Mucosa of descending colon (tissue), 3 donors: ENCODE results near the gene FAT1. TPM values are rescaled to one million over a fixed set of nuclear protein-coding genes. Genes with fewer than 3 reads are reported as not detected.

Experiments
- ATAC-seq: fragments of 200-7000 bp; cut with Tn5 transposase; one replicate; pipeline ENCODE4 v1.9.1; 2020; ENCODE audit warnings: mild to moderate bottlenecking, moderate library complexity
- DNase-seq, 3 donors: peaks; one replicate each; pipeline ENCODE4 v3.0.0-alpha.2; 2020
- H3K36me3 ChIP-seq: fragments of 200-600 bp; one replicate; pipeline ENCODE4 v1.8.0; 2021; ENCODE audit warnings: low read depth, mild to moderate bottlenecking
- H3K4me1 ChIP-seq: fragments of 200-600 bp; one replicate; pipeline ENCODE4 v1.8.0; 2021; ENCODE audit warnings: low read depth, mild to moderate bottlenecking
- H3K4me3 ChIP-seq: fragments of 200-600 bp; one replicate; pipeline ENCODE4 v1.8.0; 2021; ENCODE audit warnings: mild to moderate bottlenecking
- H3K9me3 ChIP-seq: fragments of 200-600 bp; one replicate; pipeline ENCODE4 v1.8.0; 2021; ENCODE audit warnings: mild to moderate bottlenecking
- CTCF ChIP-seq: fragments of 200-600 bp; IDR thresholded peaks from one replicate; pipeline ENCODE4 v1.8.0; 2022; ENCODE audit warnings: antibody characterized with exemption, mild to moderate bottlenecking
- intact Hi-C, 2 donors: fragments of 100-400 bp; cut with DNase I in 1 of 2; cut with micrococcal nuclease in 1 of 2; formaldehyde crosslinking; loops; one replicate each; pipeline versions ENCODE4 v1.11.0 to v1.11.1; 2022; cut with DNase I, micrococcal nuclease
- total RNA-seq, 3 donors: library from RNA; stranded (reverse); fragmentation: NEBNext Ultra II Directional in 2 of 3; extraction: Animal tissue kit (Norgen Biotek cat#: 25700) in 2 of 3; gene quantifications; one replicate each; pipeline versions ENCODE4 v1.2.1 to v1.2.4, GENCODE V29; 2021 to 2023
- donor health status: DM: no; HTN: no; CAD: no; lungs with moderate emphysema.
- donor health status: DM: no; HTN: no; CAD: no.
- donor health status: DM: no; HTN: yes; CAD: no.

FAT1 gene
- total RNA-seq, 3 donors from 2014 or later = 241 to 337 (median 259) TPM

- Histone ChIP-seq H3K9me3 (no peaks in the 10 kb centered on the region), H3K4me1 (no peaks in the 10 kb centered on the region), H3K36me3 (no peaks in the 10 kb centered on the region), H3K4me3 (no peak overlapping the region)
- TF ChIP-seq CTCF = no peak
- ATAC-seq (no peak), DNase-seq (no peak)
- intact Hi-C loops = no loop called here
These were observed 89.0 kb downstream of the FAT1 start for GRCh38 chr4:186634591-186635128.

GRCh38 chr4:186633844-186634243 is 89.8 kb downstream of the FAT1 start:
- ATAC-seq = no peak
- no peaks in the 10 kb centered on the region for H3K9me3 ChIP-seq
- H3K4me1 ChIP-seq = no peaks in the 10 kb centered on the region
- intact Hi-C loops = no loop called here
- H3K36me3 ChIP-seq = peaks cover 3% of the 10 kb centered on the region
- DNase-seq = no peak
- TF ChIP-seq CTCF = no peak
- H3K4me3 ChIP-seq = no peak overlapping the region

GRCh38 chr4:186630128-186630527 is 93.5 kb downstream of the FAT1 start:
- no peak for TF ChIP-seq CTCF
- no peak overlapping the region for H3K4me3 ChIP-seq
- H3K9me3 ChIP-seq = no peaks in the 10 kb centered on the region
- ATAC-seq = no peak
- DNase-seq = no peak
- no peaks in the 10 kb centered on the region for H3K4me1 ChIP-seq
- intact Hi-C loops = no loop called here
- peaks cover 11% of the 10 kb centered on the region for H3K36me3 ChIP-seq

GRCh38 chr4:186628058-186628711 is 95.5 kb downstream of the FAT1 start:
- Histone ChIP-seq H3K36me3 (peaks cover 11% of the 10 kb centered on the region), H3K4me1 (no peaks in the 10 kb centered on the region), H3K9me3 (no peaks in the 10 kb centered on the region), H3K4me3 (no peak overlapping the region)
- intact Hi-C loops = no loop called here
- DNase-seq (no peak), ATAC-seq (peak; percentile 54)
- TF ChIP-seq CTCF = no peak

GRCh38 chr4:186627226-186627865 is 96.3 kb downstream of the FAT1 start:
- no peaks in the 10 kb centered on the region for H3K4me1 ChIP-seq
- H3K9me3 ChIP-seq = no peaks in the 10 kb centered on the region
- ATAC-seq (peak; percentile 52), DNase-seq (no peak)
- H3K4me3 ChIP-seq = no peak overlapping the region
- TF ChIP-seq CTCF = no peak
- intact Hi-C loops = no loop called here
- peaks cover 11% of the 10 kb centered on the region for H3K36me3 ChIP-seq
